A549 (cell line): ENCODE data around the gene CC2D2B. TPM values are rescaled to one million over a fixed set of nuclear protein-coding genes. Genes with fewer than 3 reads are reported as not detected.

Experiments used
- ATAC-seq, 2 experiments: fragments of 200-7000 bp in 1 of 2; fragments of >200 bp in 1 of 2; cut with Nextera tagmentation in 1 of 2; cut with Tn5 transposase in 1 of 2; 3 replicates each; pipeline versions ENCODE4 v1.8.0 to v1.9.1; 2018 to 2020; ENCODE audit warnings: mild to moderate bottlenecking in 1 of 2, moderate library complexity in 1 of 2
- CTCF ChIA-PET: fragments of 300-600 bp; sonication (Branson Sonifier 250); formaldehyde crosslinking; extraction: SDS; loops from one replicate; lab custom pipeline; 2021; ENCODE audit warnings: antibody characterized with exemption, inconsistent platforms; lab: Yijun Ruan, JAX
- POLR2A ChIA-PET: fragments of 350-600 bp; formaldehyde crosslinking; extraction: SDS; loops from one replicate; lab custom pipeline; 2021; ENCODE audit warnings: antibody characterized with exemption, inconsistent platforms; lab: Yijun Ruan, JAX
- DNase-seq, 2 experiments: peaks; one replicate each; pipeline versions ENCODE4 v3.0.0 to v3.0.0-alpha.2; 2011 to 2016; ENCODE audit warnings: low read depth in 1 of 2, low spot score in 1 of 2
- FAIRE-seq: peaks from 2 replicates; lab custom pipeline; 2011; peaks lifted over from hg19 to GRCh38; lab: Jason Lieb, UNC
- H3K27ac ChIP-seq, 2 experiments: fragments of >200 bp; sonication (Bioruptor Twin); formaldehyde crosslinking; 3 replicates each; pipeline ENCODE4 v1.5.1; 2016 to 2017
- H3K4me1 ChIP-seq: fragments of >200 bp; sonication (Bioruptor Twin); formaldehyde crosslinking; 3 replicates; pipeline ENCODE4 v1.6.1; 2016
- H3K4me2 ChIP-seq: fragments of >200 bp; sonication (Bioruptor Twin); formaldehyde crosslinking; 3 replicates; pipeline ENCODE4 v1.6.1; 2016
- H3K4me3 ChIP-seq: fragments of >200 bp; sonication (Bioruptor Twin); formaldehyde crosslinking; 3 replicates; pipeline ENCODE4 v1.5.1; 2016
- H3K9me3 ChIP-seq: fragments of >200 bp; sonication (Bioruptor Twin); formaldehyde crosslinking; 3 replicates; pipeline ENCODE4 v1.6.1; 2016
- CHD4 ChIP-seq: fragments of 200-600 bp; sonication (generic); IDR thresholded peaks from 2 replicates; pipeline ENCODE4 v1.6.1; 2016; ENCODE audit warnings: antibody characterized with exemption, mild to moderate bottlenecking, borderline replicate concordance
- CTCF ChIP-seq: fragments of >200 bp; sonication (Bioruptor Twin); formaldehyde crosslinking; IDR thresholded peaks from 3 replicates; pipeline ENCODE4 v1.5.1; 2016
- EHMT2 ChIP-seq: fragments of 200-600 bp; sonication (generic); IDR thresholded peaks from 2 replicates; pipeline ENCODE4 v1.6.1; 2016; ENCODE audit warnings: antibody characterized with exemption, low read depth, mild to moderate bottlenecking, moderate library complexity
- FOSB ChIP-seq: fragments of 250-450 bp; sonication (Bioruptor Pico); IDR thresholded peaks from 2 replicates; pipeline ENCODE4 v1.5.0; 2020; ENCODE audit warnings: mild to moderate bottlenecking, moderate library complexity
- GATA3 ChIP-seq: IDR thresholded peaks from 2 replicates; pipeline ENCODE4 v1.6.1; 2012; ENCODE audit warnings: borderline replicate concordance
- HOXA7 ChIP-seq: fragments of 250-450 bp; sonication (Bioruptor Pico); IDR thresholded peaks from 2 replicates; pipeline ENCODE4 v1.5.0; 2020; ENCODE audit warnings: mild to moderate bottlenecking, moderate library complexity
- HOXB13 ChIP-seq: fragments of 250-450 bp; sonication (Bioruptor Pico); IDR thresholded peaks from 2 replicates; pipeline ENCODE4 v1.5.0; 2020; ENCODE audit warnings: low read depth, mild to moderate bottlenecking, moderate library complexity
- HOXB5 ChIP-seq: fragments of 250-450 bp; sonication (Bioruptor Pico); IDR thresholded peaks from 2 replicates; pipeline ENCODE4 v1.5.0; 2020; ENCODE audit warnings: mild to moderate bottlenecking, moderate library complexity
- JUNB ChIP-seq: fragments of >200 bp; sonication (Bioruptor Twin); formaldehyde crosslinking; IDR thresholded peaks from 2 replicates; pipeline ENCODE4 v1.6.1; 2016
- KDM5A ChIP-seq: fragments of 200-600 bp; sonication (generic); IDR thresholded peaks from 2 replicates; pipeline ENCODE4 v1.6.1; 2016; ENCODE audit warnings: antibody characterized with exemption, mild to moderate bottlenecking
- RARB ChIP-seq: fragments of 250-450 bp; sonication (Bioruptor Pico); IDR thresholded peaks from 2 replicates; pipeline ENCODE4 v1.8.0; 2021; ENCODE audit warnings: mild to moderate bottlenecking, moderate library complexity
- ZFP36 ChIP-seq: fragments of 450-650 bp; IDR thresholded peaks from 2 replicates; pipeline ENCODE4 v1.6.1; 2014; ENCODE audit warnings: borderline replicate concordance; ENCODE audit not compliant: partially characterized antibody
- ZNF302 ChIP-seq: fragments of 250-450 bp; sonication (Bioruptor Pico); IDR thresholded peaks from 2 replicates; pipeline ENCODE4 v1.9.0; 2021; ENCODE audit warnings: inconsistent platforms, mild to moderate bottlenecking, moderate library complexity
- WGBS: methylation state at CpG from one replicate; pipeline ENCODE4 v1.1.6; 2017; ENCODE audit errors: missing lambda C conversion rate; 5-methylcytosine and 5-hydroxymethylcytosine counted together
- polyA plus RNA-seq, 4 experiments: library from polyadenylated mRNA; depleted of rRNA in 3 of 4; stranded (reverse); fragments of >200 nt; fragmentation: RNase III in 1 of 4; extraction: RNeasy Plus Mini Kit Qiagen cat#74134 plus additional on column Dnase treatment in 1 of 4; gene quantifications; 2 replicates in 3 of 4; 3 replicates in 1 of 4; pipeline ENCODE4 v1.2.3, GENCODE V29; 2011 to 2017
- TF ChIP-seq, protein P1 (sequence below): fragments of >200 bp; sonication (Bioruptor Twin); formaldehyde crosslinking; IDR thresholded peaks from 2 replicates; pipeline ENCODE4 v1.6.1; 2016
- TF ChIP-seq, protein P2 (sequence below): IDR thresholded peaks from 2 replicates; pipeline ENCODE4 v1.6.1; 2012; ENCODE audit warnings: low read depth, borderline replicate concordance
- TF ChIP-seq, protein P3 (sequence below): IDR thresholded peaks from 2 replicates; pipeline ENCODE4 v1.6.1; 2012

The CC2D2B gene
- polyA plus RNA-seq, 2 of the 4 experiments (the other 2 are of a cell fraction): 0.13 to 0.15 TPM

GRCh38 chr10:95998255-95998784, 90.5 kb downstream of the CC2D2B start (continued):
- TF ChIP-seq, protein P1, sequence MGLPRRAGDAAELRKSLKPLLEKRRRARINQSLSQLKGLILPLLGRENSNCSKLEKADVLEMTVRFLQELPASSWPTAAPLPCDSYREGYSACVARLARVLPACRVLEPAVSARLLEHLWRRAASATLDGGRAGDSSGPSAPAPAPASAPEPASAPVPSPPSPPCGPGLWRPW: no peak
- no peak for TF ChIP-seq KDM5A
- TF ChIP-seq, all 56 proteins: peak for 0

DNA sequence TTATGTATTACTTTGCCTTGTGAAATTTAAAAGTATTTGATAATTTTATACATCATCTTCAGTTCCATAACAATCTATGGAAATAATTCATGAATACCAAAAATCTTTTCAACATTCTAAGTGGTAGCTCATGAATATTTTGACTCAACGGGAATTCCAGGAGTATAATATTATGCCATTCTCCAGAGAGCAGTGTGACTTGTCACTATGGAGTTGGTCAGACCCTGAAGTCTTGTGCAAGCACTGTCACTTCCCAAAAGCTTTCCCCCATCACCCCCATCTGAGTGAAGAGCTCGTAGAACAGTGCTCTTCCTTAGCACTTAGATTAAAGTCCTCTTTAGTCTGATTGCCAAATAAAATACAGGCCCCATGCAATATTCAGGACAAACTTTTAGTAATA, 106.2 kb downstream of the CC2D2B start:
- ChIA-PET POLR2A (no interaction called here), CTCF (interaction anchor here (1.0 to 9.8 kb wide), 2 partner anchors 14 to 281 kb away, joined by 3 to 148 read pairs; no protein-coding TSS in a partner anchor)
- FAIRE-seq (no peak), ATAC-seq (no peak), DNase-seq (no peak)
- H3K4me2 ChIP-seq: no peak overlapping the region
- no peaks in the 10 kb centered on the region for H3K9me3 ChIP-seq
- TF ChIP-seq HOXB5 (no peak), ZFP36 (no peak), HOXA7 (CRISPR knock-in tag) (no peak), FOSB (CRISPR knock-in tag) (no peak), RARB (CRISPR knock-in tag) (no peak), KDM5A (no peak), GATA3 (no peak), HOXB13 (CRISPR knock-in tag) (no peak), CHD4 (no peak), JUNB (no peak), CTCF (no peak), EHMT2 (no peak), ZNF302 (CRISPR knock-in tag) (no peak)
- TF ChIP-seq, protein P2, sequence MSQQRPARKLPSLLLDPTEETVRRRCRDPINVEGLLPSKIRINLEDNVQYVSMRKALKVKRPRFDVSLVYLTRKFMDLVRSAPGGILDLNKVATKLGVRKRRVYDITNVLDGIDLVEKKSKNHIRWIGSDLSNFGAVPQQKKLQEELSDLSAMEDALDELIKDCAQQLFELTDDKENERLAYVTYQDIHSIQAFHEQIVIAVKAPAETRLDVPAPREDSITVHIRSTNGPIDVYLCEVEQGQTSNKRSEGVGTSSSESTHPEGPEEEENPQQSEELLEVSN: no peak
- TF ChIP-seq, protein P3, sequence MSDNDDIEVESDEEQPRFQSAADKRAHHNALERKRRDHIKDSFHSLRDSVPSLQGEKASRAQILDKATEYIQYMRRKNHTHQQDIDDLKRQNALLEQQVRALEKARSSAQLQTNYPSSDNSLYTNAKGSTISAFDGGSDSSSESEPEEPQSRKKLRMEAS: no peak
- 4% methylated on average over 2 of the region's 2 CpGs for WGBS
- H3K4me1 ChIP-seq: no peaks in the 10 kb centered on the region
- H3K4me3 ChIP-seq: no peak overlapping the region
- H3K27ac ChIP-seq: no peak overlapping the region

GRCh38 chr10:96014473-96015102, 106.8 kb downstream of the CC2D2B start:
- ChIA-PET CTCF (interaction anchor here (1.0 to 9.8 kb wide), 3 partner anchors 8 to 280 kb away, joined by 3 to 148 read pairs (median 22); no protein-coding TSS in a partner anchor), POLR2A (no interaction called here)

More at GRCh38 chr10:96014473-96015102, 106.8 kb downstream of the CC2D2B start:
- Histone ChIP-seq H3K4me2 (no peak overlapping the region), H3K9me3 (no peaks in the 10 kb centered on the region), H3K4me3 (no peak overlapping the region), H3K27ac (no peak overlapping the region), H3K4me1 (no peaks in the 10 kb centered on the region)
- ATAC-seq (no peak), FAIRE-seq (no peak), DNase-seq (no peak)
- WGBS: 45% methylated on average over 2 of the region's 2 CpGs
- TF ChIP-seq EHMT2 (no peak), CTCF (no peak)
